Caco-2 (cell line): ENCODE measurements around the gene AGK. TPM values are rescaled to one million over a fixed set of nuclear protein-coding genes. Genes with fewer than 3 reads are reported as not detected.

ENCODE experiments used
- BruUV-seq: library from RNA; stranded (reverse); fragments of 400-500 nt; replicated peaks from 2 replicates; lab custom pipeline; 2021; lab: Mats Ljungman, UMichigan
- CTCF ChIA-PET: fragments of 300-600 bp; sonication (Branson Sonifier 250); formaldehyde crosslinking; loops from one replicate; lab custom pipeline; 2022; ENCODE audit warnings: antibody characterized with exemption; lab: Charles Lee
- POLR2A ChIA-PET: fragments of 300-600 bp; sonication (Branson Sonifier 250); formaldehyde crosslinking; loops from one replicate; lab custom pipeline; 2022; ENCODE audit warnings: antibody characterized with exemption; lab: Charles Lee
- DNase-seq, 2 experiments: peaks; one replicate each; pipeline versions ENCODE4 v3.0.0 to v3.0.0-alpha.2; 2020 to 2022
- H3K27me3 ChIP-seq: replicated peaks from 2 replicates; pipeline ENCODE4 v1.6.0; 2011; ENCODE audit warnings: low read length; ENCODE audit not compliant: control insufficient read depth, insufficient read depth
- H3K36me3 ChIP-seq: 2 replicates; pipeline ENCODE4 v1.5.1; 2011; ENCODE audit warnings: low read length; ENCODE audit not compliant: control insufficient read depth, insufficient read depth
- H3K4me1 ChIP-seq: fragments of 250-450 bp; sonication (Bioruptor Pico); 2 replicates; pipeline ENCODE4 v1.5.1; 2020; ENCODE audit warnings: mild to moderate bottlenecking
- H3K4me3 ChIP-seq: 2 replicates; pipeline ENCODE4 v1.5.1; 2011; ENCODE audit warnings: low read depth, mild to moderate bottlenecking, control low read depth, low read length
- H3K9me3 ChIP-seq: fragments of 250-450 bp; sonication (Bioruptor Pico); 2 replicates; pipeline ENCODE4 v1.5.1; 2020; ENCODE audit warnings: mild to moderate bottlenecking, moderate library complexity
- H3K27ac Mint-ChIP-seq: one replicate; pipeline ENCODE4 v1.8.0; 2022; ENCODE audit warnings: mixed read lengths; ENCODE audit not compliant: unreplicated experiment
- H3K27me3 Mint-ChIP-seq: one replicate; pipeline ENCODE4 v1.8.0; 2022; ENCODE audit warnings: mixed read lengths; ENCODE audit not compliant: insufficient read depth, unreplicated experiment
- H3K36me3 Mint-ChIP-seq: one replicate; pipeline ENCODE4 v1.8.0; 2022; ENCODE audit warnings: mild to moderate bottlenecking, mixed read lengths; ENCODE audit not compliant: insufficient read depth, unreplicated experiment
- H3K4me1 Mint-ChIP-seq: one replicate; pipeline ENCODE4 v1.8.0; 2022; ENCODE audit warnings: low read depth, mixed read lengths; ENCODE audit not compliant: unreplicated experiment
- H3K4me3 Mint-ChIP-seq: one replicate; pipeline ENCODE4 v1.8.0; 2022; ENCODE audit warnings: mild to moderate bottlenecking, moderate library complexity, mixed read lengths; ENCODE audit not compliant: unreplicated experiment
- H3K9me3 Mint-ChIP-seq: one replicate; pipeline ENCODE4 v1.8.0; 2022; ENCODE audit warnings: mixed read lengths; ENCODE audit not compliant: unreplicated experiment
- CTCF ChIP-seq, 2 experiments: fragments of 200-600 bp in 1 of 2; IDR thresholded peaks; 1 replicate in 1 of 2; 2 replicates in 1 of 2; pipeline versions ENCODE4 v1.5.1 to v1.8.0; 2011 to 2022; ENCODE audit warnings: antibody characterized with exemption in 1 of 2, control low read depth in 1 of 2, inconsistent platforms in 1 of 2, low read depth in 1 of 2, low read length in 1 of 2, mild to moderate bottlenecking in 1 of 2, moderate library complexity in 1 of 2; ENCODE audit not compliant: insufficient read depth in 1 of 2, severe bottlenecking in 1 of 2, unreplicated experiment in 1 of 2
- intact Hi-C: fragments of 100-400 bp; cut with micrococcal nuclease; formaldehyde crosslinking; loops from one replicate; pipeline ENCODE4 v1.10.0; 2022; ENCODE audit not compliant: unreplicated experiment
- total RNA-seq: library from RNA; stranded (reverse); gene quantifications from 2 replicates; pipeline ENCODE4 v1.2.3, GENCODE V29; 2022

Gene AGK
- total RNA-seq, 1 experiment from 2014 or later: 32.3 TPM

- H3K36me3 ChIP-seq: no peaks in the 10 kb centered on the region; the same call in 1 of the 2 replicates
- intact Hi-C loops: no loop called here
- no peak for DNase-seq
- Mint-ChIP-seq H3K9me3 (no peaks in the 10 kb centered on the region), H3K36me3 (peaks cover 21% of the 10 kb centered on the region), H3K4me3 (no peak overlapping the region), H3K27me3 (no peaks in the 10 kb centered on the region), H3K27ac (no peak overlapping the region), H3K4me1 (no peaks in the 10 kb centered on the region)
- no peak for TF ChIP-seq CTCF (IDR thresholded peaks at IDR 0.05; ENCODE audit: insufficient read depth in 1 of 2, low read depth in 1 of 2, low read length in 1 of 2, severe bottlenecking in 1 of 2, unreplicated experiment in 1 of 2)
- H3K27me3 ChIP-seq: no peaks in the 10 kb centered on the region
- no peaks in the 10 kb centered on the region for H3K4me1 ChIP-seq
- BruUV-seq: no TSS peak
- ChIA-PET CTCF (no interaction called here), POLR2A (no interaction called here)
- no peaks in the 10 kb centered on the region for H3K9me3 ChIP-seq
- H3K4me3 ChIP-seq: no peak overlapping the region
These were observed 112.1 kb downstream of the AGK start for GRCh38 chr7:141663081-141663849.

- no peak overlapping the region for H3K4me3 Mint-ChIP-seq
- H3K36me3 Mint-ChIP-seq: peaks cover 21% of the 10 kb centered on the region
- no peaks in the 10 kb centered on the region for H3K27me3 Mint-ChIP-seq
- ChIA-PET CTCF (no interaction called here), POLR2A (no interaction called here)
- TF ChIP-seq CTCF (IDR thresholded peaks at IDR 0.05; ENCODE audit: insufficient read depth in 1 of 2, low read depth in 1 of 2, low read length in 1 of 2, severe bottlenecking in 1 of 2, unreplicated experiment in 1 of 2): no peak
- no peaks in the 10 kb centered on the region for H3K9me3 Mint-ChIP-seq
- Histone ChIP-seq H3K9me3 (no peaks in the 10 kb centered on the region), H3K36me3 (no peaks in the 10 kb centered on the region; the same call in 1 of the 2 replicates), H3K4me1 (no peaks in the 10 kb centered on the region), H3K4me3 (no peak overlapping the region), H3K27me3 (no peaks in the 10 kb centered on the region)
- no TSS peak for BruUV-seq
- DNase-seq: no peak
- no peaks in the 10 kb centered on the region for H3K4me1 Mint-ChIP-seq
- H3K27ac Mint-ChIP-seq: no peak overlapping the region
- intact Hi-C loops: no loop called here
These were observed 113.2 kb downstream of the AGK start for GRCh38 chr7:141664450-141664849.

- CTCF ChIA-PET: no interaction called here
- Histone ChIP-seq H3K9me3 (no peaks in the 10 kb centered on the region), H3K4me3 (no peak overlapping the region), H3K36me3 (no peaks in the 10 kb centered on the region; the same call in 1 of the 2 replicates), H3K27me3 (no peaks in the 10 kb centered on the region), H3K4me1 (no peaks in the 10 kb centered on the region)
- H3K36me3 Mint-ChIP-seq: peaks cover 16% of the 10 kb centered on the region
- no peak overlapping the region for H3K27ac Mint-ChIP-seq
- intact Hi-C loops: no loop called here
- TF ChIP-seq CTCF (IDR thresholded peaks at IDR 0.05; ENCODE audit: insufficient read depth in 1 of 2, low read depth in 1 of 2, low read length in 1 of 2, severe bottlenecking in 1 of 2, unreplicated experiment in 1 of 2): no peak
- H3K4me3 Mint-ChIP-seq: no peak overlapping the region
- H3K4me1 Mint-ChIP-seq: no peaks in the 10 kb centered on the region
- no TSS peak for BruUV-seq
- no peaks in the 10 kb centered on the region for H3K27me3 Mint-ChIP-seq
- no peaks in the 10 kb centered on the region for H3K9me3 Mint-ChIP-seq
- DNase-seq: no peak
- POLR2A ChIA-PET: no interaction called here
These were observed 114.2 kb downstream of the AGK start for GRCh38 chr7:141665208-141666035.
